Vagina (tissue), 2 donors: ENCODE measurements around the gene MYOZ3. TPM values are rescaled to one million over a fixed set of nuclear protein-coding genes. Genes with fewer than 3 reads are reported as not detected.

ENCODE experiments used
- DNase-seq, 2 donors: peaks; one replicate each; pipeline ENCODE4 v3.0.0-alpha.2; 2017; ENCODE audit errors: extremely low spot score in 2 of 2
- H3K27ac ChIP-seq: fragments of 200-600 bp; sonication (generic); one replicate; pipeline ENCODE4 v1.5.1; 2019
- H3K27me3 ChIP-seq: fragments of 200-600 bp; sonication (generic); one replicate; pipeline ENCODE4 v1.5.1; 2019
- H3K36me3 ChIP-seq, 2 donors: fragments of 200-600 bp; sonication (generic); one replicate each; pipeline ENCODE4 v1.5.1; 2017 to 2019
- H3K4me1 ChIP-seq: fragments of 200-600 bp; sonication (generic); one replicate; pipeline ENCODE4 v1.5.1; 2019
- H3K4me3 ChIP-seq, 2 donors: fragments of 200-600 bp; sonication (generic); 1 replicate in 1 of 2; 2 replicates in 1 of 2; pipeline ENCODE4 v1.5.1; 2016 to 2019
- H3K9me3 ChIP-seq: fragments of 200-600 bp; sonication (generic); one replicate; pipeline ENCODE4 v1.5.1; 2019
- CTCF ChIP-seq, 3 experiments: fragments of 450-650 bp in 2 of 3; fragments of 200-600 bp in 1 of 3; sonication (generic) in 1 of 3; IDR thresholded peaks; one replicate each; pipeline ENCODE4 v1.5.1; 2017 to 2019; ENCODE audit warnings: antibody characterized with exemption in 3 of 3, mild to moderate bottlenecking in 2 of 3, moderate library complexity in 2 of 3
- POLR2A ChIP-seq, 2 donors: fragments of 450-650 bp; IDR thresholded peaks; one replicate each; pipeline ENCODE4 v1.6.1; 2017; ENCODE audit warnings: antibody characterized with exemption in 2 of 2, mild to moderate bottlenecking in 2 of 2, moderate library complexity in 2 of 2
- POLR2AphosphoS5 ChIP-seq, 2 donors: sonication (generic); formaldehyde crosslinking; IDR thresholded peaks; one replicate each; pipeline ENCODE4 v1.9.0; 2017; ENCODE audit warnings: antibody characterized with exemption in 2 of 2, mild to moderate bottlenecking in 2 of 2, low read depth in 1 of 2; ENCODE audit not compliant: insufficient read depth in 1 of 2
- intact Hi-C: fragments of 100-400 bp; cut with DNase I; formaldehyde crosslinking; loops from one replicate; pipeline ENCODE4 v1.15.1; 2023
- total RNA-seq: library from RNA; depleted of rRNA; stranded (reverse); fragments of >200 nt; gene quantifications from one replicate; pipeline ENCODE4 v1.2.3, GENCODE V29; 2016

The MYOZ3 gene
- total RNA-seq, 1 donor from 2014 or later = not detected

DNA sequence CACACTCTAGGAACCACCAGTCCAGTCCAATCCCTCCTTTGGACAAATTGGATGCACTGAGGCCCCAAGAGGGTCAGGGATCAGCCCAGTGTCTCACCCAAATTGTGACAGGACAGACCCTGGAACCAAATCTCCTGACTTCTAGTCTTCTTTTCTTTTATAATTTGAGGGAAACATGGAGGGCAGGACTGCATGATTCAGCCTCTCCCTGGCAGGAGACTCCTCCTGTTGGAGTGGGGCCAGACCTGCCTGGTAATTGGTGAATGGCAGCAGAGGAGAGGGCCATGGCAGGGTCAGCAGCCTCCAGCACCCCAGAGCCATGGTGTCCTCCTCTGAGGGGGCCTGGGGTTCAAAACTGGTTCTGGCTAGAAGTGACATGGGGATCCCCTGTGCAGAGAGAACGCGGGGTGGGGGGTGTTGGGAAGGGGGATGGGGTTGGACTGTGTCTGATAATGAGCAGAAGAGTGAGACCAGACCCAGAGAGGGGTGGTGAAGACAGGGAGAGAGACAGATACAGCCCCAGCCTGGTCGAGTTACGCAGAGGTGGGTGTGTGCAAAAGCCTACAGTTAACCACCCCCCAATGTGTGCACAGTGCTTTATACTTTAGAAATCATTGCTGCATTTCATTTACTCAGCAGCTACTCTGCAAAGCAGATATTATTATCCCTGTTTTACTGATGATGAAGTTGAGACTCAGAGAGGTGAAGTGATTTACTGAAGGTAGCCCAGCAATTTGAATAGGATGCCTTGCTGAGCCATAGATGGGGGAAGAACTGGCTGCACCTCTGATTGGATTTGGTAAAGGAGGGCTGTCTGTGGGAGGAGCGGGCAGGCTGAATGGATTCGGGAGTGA lies 24.4 kb upstream of the MYOZ3 start:
- H3K4me1 ChIP-seq = peaks cover 72% of the 10 kb centered on the region
- H3K9me3 ChIP-seq = no peaks in the 10 kb centered on the region
- no peak for TF ChIP-seq POLR2AphosphoS5 (IDR thresholded peaks at IDR 0.05; ENCODE audit: insufficient read depth in 1 of 2, low read depth in 1 of 2)
- no peak for TF ChIP-seq CTCF (IDR thresholded peaks at IDR 0.05)
- TF ChIP-seq POLR2A (IDR thresholded peaks at IDR 0.05) = no peak
- H3K4me3 ChIP-seq = no peak overlapping the region
- H3K27ac ChIP-seq = peak overlapping the region; percentile 91
- intact Hi-C loops = no loop called here
- no peaks in the 10 kb centered on the region for H3K27me3 ChIP-seq
- no peak for DNase-seq
- H3K36me3 ChIP-seq = no peaks in the 10 kb centered on the region

DNA sequence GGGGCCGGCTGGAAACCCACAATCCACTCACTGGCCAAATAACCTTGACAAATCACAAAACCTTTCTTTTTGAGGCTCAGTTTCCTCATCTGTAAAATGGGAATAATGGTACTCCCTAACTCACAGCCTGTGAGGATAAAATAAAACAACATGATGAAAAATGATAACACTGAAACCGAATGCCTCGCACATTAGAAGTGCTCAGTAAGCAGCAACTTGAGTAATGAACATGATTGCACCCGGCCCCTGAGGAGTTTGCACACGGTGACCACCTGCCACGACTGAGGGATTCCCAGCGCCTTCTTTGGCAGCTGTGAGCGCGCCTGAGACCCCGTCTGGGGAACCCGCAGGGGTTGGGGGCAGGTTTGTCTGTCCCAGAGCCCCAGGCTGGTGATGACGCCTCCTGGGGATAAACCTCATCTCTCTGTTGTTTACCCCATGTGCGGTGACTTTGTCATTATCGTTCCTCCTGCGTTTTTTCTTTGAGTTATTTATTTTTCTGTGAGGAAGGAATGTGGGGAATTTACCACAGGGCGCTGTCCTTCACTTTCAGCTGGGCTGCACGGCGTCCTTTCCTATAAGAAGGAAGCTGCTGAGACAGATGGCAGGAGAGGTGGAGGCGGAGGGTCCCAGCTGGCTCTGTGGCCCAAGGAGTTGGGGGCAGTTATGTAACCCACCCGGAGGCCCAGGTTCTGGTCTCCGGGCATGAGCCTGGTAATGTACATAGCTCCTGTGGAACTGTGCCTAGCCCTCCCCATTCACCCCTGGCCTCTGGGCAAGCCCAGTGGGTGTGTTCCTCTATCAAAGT lies 23.6 kb upstream of the MYOZ3 start:
- no peak for TF ChIP-seq CTCF (IDR thresholded peaks at IDR 0.05)
- TF ChIP-seq POLR2AphosphoS5 (IDR thresholded peaks at IDR 0.05; ENCODE audit: insufficient read depth in 1 of 2, low read depth in 1 of 2) = peak in 1 of 2 donors; percentile 55

DNA sequence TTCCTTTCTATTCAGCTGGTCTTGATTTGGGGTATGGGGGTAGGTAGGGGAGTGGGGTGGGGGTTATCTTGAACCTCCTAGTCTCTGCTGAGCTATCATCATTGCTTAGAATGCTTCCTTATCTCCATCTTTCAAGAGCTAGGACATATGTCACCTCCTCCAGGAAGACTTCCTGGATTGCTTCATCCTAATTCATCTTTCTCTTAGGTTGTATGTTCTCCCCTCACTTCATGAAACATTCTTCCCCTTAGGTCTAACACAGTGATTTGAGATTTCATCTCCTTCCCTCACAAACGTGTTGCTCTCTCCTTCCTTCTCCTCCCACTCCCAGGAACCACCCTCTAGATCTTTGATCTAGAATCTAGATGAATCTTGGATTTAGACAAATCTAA lies 23.0 kb upstream of the MYOZ3 start:
- no peaks in the 10 kb centered on the region for H3K27me3 ChIP-seq
- H3K36me3 ChIP-seq = no peaks in the 10 kb centered on the region
- TF ChIP-seq POLR2A (IDR thresholded peaks at IDR 0.05) (no peak), CTCF (IDR thresholded peaks at IDR 0.05) (no peak), POLR2AphosphoS5 (IDR thresholded peaks at IDR 0.05; ENCODE audit: insufficient read depth in 1 of 2, low read depth in 1 of 2) (no peak)
- no peaks in the 10 kb centered on the region for H3K9me3 ChIP-seq
- H3K4me1 ChIP-seq = peaks cover 79% of the 10 kb centered on the region
- no peak for DNase-seq
- no peak overlapping the region for H3K4me3 ChIP-seq
- peak overlapping the region; percentile 91 for H3K27ac ChIP-seq
- intact Hi-C loops = no loop called here

More for the DNA sequence above, 23.6 kb upstream of the MYOZ3 start:
- intact Hi-C loops = no loop called here
- no peak overlapping the region for H3K4me3 ChIP-seq
- no peaks in the 10 kb centered on the region for H3K9me3 ChIP-seq
- H3K36me3 ChIP-seq = no peaks in the 10 kb centered on the region
- DNase-seq = no peak
- peaks cover 73% of the 10 kb centered on the region for H3K4me1 ChIP-seq
- H3K27me3 ChIP-seq = no peaks in the 10 kb centered on the region
- peak overlapping the region; percentile 91 for H3K27ac ChIP-seq

GRCh38 chr5:150638488-150639376 lies 22.3 kb upstream of the MYOZ3 start:
- no peak overlapping the region for H3K4me3 ChIP-seq
- H3K9me3 ChIP-seq = no peaks in the 10 kb centered on the region
- DNase-seq = no peak
- no peaks in the 10 kb centered on the region for H3K27me3 ChIP-seq
- H3K4me1 ChIP-seq = peaks cover 86% of the 10 kb centered on the region
- no peak for TF ChIP-seq POLR2A (IDR thresholded peaks at IDR 0.05)
- TF ChIP-seq POLR2AphosphoS5 (IDR thresholded peaks at IDR 0.05; ENCODE audit: insufficient read depth in 1 of 2, low read depth in 1 of 2) = no peak
- intact Hi-C loops = no loop called here
- peak overlapping the region; percentile 91 for H3K27ac ChIP-seq
- no peaks in the 10 kb centered on the region for H3K36me3 ChIP-seq

DNA sequence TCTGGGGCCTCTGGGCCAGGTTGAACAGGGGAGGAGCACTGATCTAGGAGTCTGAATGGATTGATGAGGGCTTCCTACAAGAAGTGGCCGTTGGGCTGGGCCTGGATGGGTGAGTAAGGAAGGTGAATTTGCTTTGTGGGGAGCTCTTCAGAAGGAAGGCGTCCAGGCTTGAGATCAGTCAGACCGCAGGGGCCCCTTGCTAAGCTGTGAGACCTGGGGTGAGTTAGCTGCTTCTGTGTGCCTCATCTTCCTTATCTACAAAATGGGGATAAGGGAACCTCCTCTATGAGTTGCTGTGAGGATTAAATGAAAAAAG lies 21.7 kb upstream of the MYOZ3 start:
- no peak for DNase-seq
- Histone ChIP-seq H3K4me3 (no peak overlapping the region), H3K27ac (peak overlapping the region; percentile 91), H3K4me1 (peaks cover 92% of the 10 kb centered on the region), H3K27me3 (no peaks in the 10 kb centered on the region), H3K36me3 (no peaks in the 10 kb centered on the region), H3K9me3 (no peaks in the 10 kb centered on the region)
- intact Hi-C loops = no loop called here
- TF ChIP-seq POLR2AphosphoS5 (IDR thresholded peaks at IDR 0.05; ENCODE audit: insufficient read depth in 1 of 2, low read depth in 1 of 2) = no peak
- TF ChIP-seq CTCF (IDR thresholded peaks at IDR 0.05) = no peak
- TF ChIP-seq POLR2A (IDR thresholded peaks at IDR 0.05) = no peak
